ENCODE data around the gene RHD. TPM values are rescaled to one million over a fixed set of nuclear protein-coding genes. Genes with fewer than 3 reads are reported as not detected.
"Not testable (repeated sequence)": the region's sequence is repeated elsewhere in the genome, so short reads cannot be mapped to it uniquely, and the experiment has no call there.

Gene RHD
- total RNA-seq, 1 donor = under 0.01 TPM

GRCh38 chr1:25255706-25256577 lies 16.4 kb upstream of the RHD start:
- DNase-seq (ENCODE audit: low read depth in 2 of 3, low spot score in 2 of 3) = no peak

- no peak for DNase-seq (ENCODE audit: low read depth in 2 of 3, low spot score in 2 of 3)
These were observed 15.7 kb upstream of the RHD start for GRCh38 chr1:25256578-25256965.

- DNase-seq (ENCODE audit: low read depth in 2 of 3, low spot score in 2 of 3) = no peak
These were observed 15.1 kb upstream of the RHD start for GRCh38 chr1:25257196-25257595.

- peak in 1 of 3 donors; percentile 21 for DNase-seq (ENCODE audit: low read depth in 2 of 3, low spot score in 2 of 3)
These were observed 12.5 kb upstream of the RHD start for GRCh38 chr1:25259813-25260212.

GRCh38 chr1:25260336-25260735 lies 12.0 kb upstream of the RHD start:
- DNase-seq (ENCODE audit: low read depth in 2 of 3, low spot score in 2 of 3) = not testable (repeated sequence)

- not testable (repeated sequence) for DNase-seq (ENCODE audit: low read depth in 2 of 3, low spot score in 2 of 3)
These were observed 5.6 kb upstream of the RHD start for GRCh38 chr1:25266554-25267287.

GRCh38 chr1:25267288-25268142 lies 4.8 kb upstream of the RHD start:
- peak in 1 of 3 donors; percentile 75 for DNase-seq (ENCODE audit: low read depth in 2 of 3, low spot score in 2 of 3)

- DNase-seq (ENCODE audit: low read depth in 2 of 3, low spot score in 2 of 3) = peak in 1 of 3 donors; percentile 6
These were observed 4.1 kb upstream of the RHD start for GRCh38 chr1:25268143-25268760.

- not testable (repeated sequence) for DNase-seq (ENCODE audit: low read depth in 2 of 3, low spot score in 2 of 3)
These were observed 3.3 kb downstream of the RHD start for GRCh38 chr1:25275648-25276047.

- DNase-seq (ENCODE audit: low read depth in 2 of 3, low spot score in 2 of 3) = not testable (repeated sequence)
These were observed 5.0 kb downstream of the RHD start for GRCh38 chr1:25277295-25277694.

- not testable (repeated sequence) for DNase-seq (ENCODE audit: low read depth in 2 of 3, low spot score in 2 of 3)
These were observed 6.0 kb downstream of the RHD start for GRCh38 chr1:25278358-25278757.

- not testable (repeated sequence) for DNase-seq (ENCODE audit: low read depth in 2 of 3, low spot score in 2 of 3)
These were observed 6.5 kb downstream of the RHD start for GRCh38 chr1:25278790-25279189.

GRCh38 chr1:25279693-25280111 lies 7.4 kb downstream of the RHD start:
- DNase-seq (ENCODE audit: low read depth in 2 of 3, low spot score in 2 of 3) = not testable (repeated sequence)

- DNase-seq (ENCODE audit: low read depth in 2 of 3, low spot score in 2 of 3) = not testable (repeated sequence)
These were observed 13.6 kb downstream of the RHD start for GRCh38 chr1:25285862-25286261.

GRCh38 chr1:25287164-25287563 lies 14.9 kb downstream of the RHD start:
- DNase-seq (ENCODE audit: low read depth in 2 of 3, low spot score in 2 of 3) = not testable (repeated sequence)

GRCh38 chr1:25288573-25289101 lies 16.3 kb downstream of the RHD start:
- DNase-seq (ENCODE audit: low read depth in 2 of 3, low spot score in 2 of 3) = not testable (repeated sequence)

- not testable (repeated sequence) for DNase-seq (ENCODE audit: low read depth in 2 of 3, low spot score in 2 of 3)
These were observed 17.7 kb downstream of the RHD start for GRCh38 chr1:25290043-25290442.

GRCh38 chr1:25293426-25293825 lies 21.1 kb downstream of the RHD start:
- DNase-seq (ENCODE audit: low read depth in 2 of 3, low spot score in 2 of 3) = not testable (repeated sequence)

GRCh38 chr1:25294889-25295826 lies 22.8 kb downstream of the RHD start:
- not testable (repeated sequence) for DNase-seq (ENCODE audit: low read depth in 2 of 3, low spot score in 2 of 3)
